ENCODE data around the gene MEP1B.

GRCh38 chr18:32249147-32249929 lies 59.5 kb downstream of the MEP1B start:
- TF ChIP-seq POLR2A (IDR thresholded peaks at IDR 0.05; ENCODE audit: low read length) (no peak), GATA1 (IDR thresholded peaks at IDR 0.05; ENCODE audit: low read depth, low read length) (no peak)

Measured in erythroblast (primary cell).